Fibroblast of skin of scalp (primary cell): ENCODE measurements around the gene MAGOHB.

Source experiments
- DNase-seq: peaks from one replicate; pipeline ENCODE4 v3.0.0-alpha.2; 2013

Gene MAGOHB

DNA sequence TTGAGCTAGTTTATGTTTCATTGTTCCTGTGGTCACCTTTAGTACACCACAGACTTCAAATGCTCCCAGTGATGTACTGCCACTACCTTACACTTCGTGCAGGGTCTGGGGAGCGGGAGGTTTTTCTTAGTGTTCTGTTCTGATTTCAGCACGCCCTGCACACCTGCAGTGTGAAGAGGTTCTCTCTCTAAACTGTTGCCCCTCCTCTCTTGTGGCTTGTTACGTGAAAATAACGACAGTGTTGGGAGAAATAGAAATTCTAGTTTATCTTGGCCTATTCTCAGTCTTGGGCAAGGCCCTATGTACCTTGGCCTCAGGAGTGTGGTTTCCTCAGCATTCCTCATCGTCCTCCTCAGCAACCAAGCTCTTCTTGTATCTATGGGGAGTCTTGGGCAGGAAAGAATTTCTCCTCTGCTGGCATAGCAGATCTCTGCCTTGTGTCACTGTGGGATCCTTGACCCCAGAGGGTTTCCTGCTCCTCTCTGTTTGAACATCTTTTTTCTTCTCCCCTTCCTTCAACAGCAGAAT, 59.1 kb downstream of the MAGOHB start:
- no peak for DNase-seq
